GM23338 (cell line): Measurements from ENCODE around the gene ANAPC4. TPM values are rescaled to one million over a fixed set of nuclear protein-coding genes. Genes with fewer than 3 reads are reported as not detected.

Experiments
- ATAC-seq: fragments of 200-7000 bp; cut with Tn5 transposase; 3 replicates; pipeline ENCODE4 v1.9.1; 2020
- DNase-seq: peaks from one replicate; pipeline ENCODE4 v3.0.0-alpha.2; 2015; ENCODE audit warnings: low spot score
- H2AFZ ChIP-seq: fragments of 200-600 bp; sonication (generic); 2 replicates; pipeline ENCODE4 v1.8.0; 2016; ENCODE audit warnings: antibody characterized with exemption, mild to moderate bottlenecking, moderate library complexity
- H3F3A ChIP-seq: fragments of 200-600 bp; sonication (generic); replicated peaks from 2 replicates; pipeline ENCODE4 v1.8.0; 2017; ENCODE audit warnings: antibody characterized with exemption, mixed run types, low read depth
- H3K27ac ChIP-seq: fragments of 200-600 bp; sonication (generic); 2 replicates; pipeline ENCODE4 v1.6.1; 2016; ENCODE audit warnings: low read depth
- H3K27me3 ChIP-seq: fragments of 200-600 bp; sonication (generic); 2 replicates; pipeline ENCODE4 v1.8.0; 2016; ENCODE audit warnings: mild to moderate bottlenecking, mixed run types, moderate library complexity; ENCODE audit not compliant: insufficient read depth
- H3K36me3 ChIP-seq: fragments of 200-600 bp; sonication (generic); 2 replicates; pipeline ENCODE4 v1.8.0; 2016; ENCODE audit warnings: mild to moderate bottlenecking; ENCODE audit not compliant: insufficient read depth
- H3K4me1 ChIP-seq: fragments of 200-600 bp; sonication (generic); 2 replicates; pipeline ENCODE4 v1.8.0; 2016; ENCODE audit warnings: mild to moderate bottlenecking, moderate library complexity; ENCODE audit not compliant: insufficient read depth
- H3K4me2 ChIP-seq: fragments of 200-600 bp; sonication (generic); 2 replicates; pipeline ENCODE4 v1.7.1; 2017; ENCODE audit warnings: mixed run types
- H3K4me3 ChIP-seq: fragments of 200-600 bp; sonication (generic); 2 replicates; pipeline ENCODE4 v1.6.1; 2016; ENCODE audit warnings: mixed run types
- H3K79me2 ChIP-seq: fragments of 200-600 bp; sonication (generic); replicated peaks from 2 replicates; pipeline ENCODE4 v1.8.0; 2017; ENCODE audit warnings: mild to moderate bottlenecking; ENCODE audit not compliant: insufficient read depth
- H3K9me2 ChIP-seq: fragments of 200-600 bp; sonication (generic); 2 replicates; pipeline ENCODE4 v1.8.0; 2017; ENCODE audit not compliant: insufficient read depth
- H4K20me1 ChIP-seq: fragments of 200-600 bp; sonication (generic); replicated peaks from 2 replicates; pipeline ENCODE4 v1.8.0; 2017; ENCODE audit warnings: mild to moderate bottlenecking; ENCODE audit not compliant: insufficient read depth
- H3K27ac Mint-ChIP-seq: 2 replicates; pipeline ENCODE4 v1.8.0; 2020; ENCODE audit warnings: inconsistent platforms, mild to moderate bottlenecking, moderate library complexity, mixed read lengths
- H3K27me3 Mint-ChIP-seq: 3 replicates; pipeline ENCODE4 v1.8.0; 2022; ENCODE audit warnings: low read depth, mild to moderate bottlenecking, moderate library complexity, mixed read lengths, inconsistent platforms; ENCODE audit not compliant: insufficient read depth, poor library complexity
- H3K36me3 Mint-ChIP-seq: 3 replicates; pipeline ENCODE4 v1.8.0; 2021; ENCODE audit warnings: low read depth, mild to moderate bottlenecking, inconsistent platforms, moderate library complexity, mixed read lengths
- H3K4me1 Mint-ChIP-seq: 3 replicates; pipeline ENCODE4 v1.8.0; 2020; ENCODE audit warnings: mild to moderate bottlenecking, inconsistent platforms, mixed read lengths
- H3K4me3 Mint-ChIP-seq: 3 replicates; pipeline ENCODE4 v1.8.0; 2021; ENCODE audit warnings: moderate library complexity, mild to moderate bottlenecking, inconsistent platforms, mixed read lengths
- H3K9me3 Mint-ChIP-seq: 3 replicates; pipeline ENCODE4 v1.8.0; 2020; ENCODE audit warnings: moderate library complexity, mild to moderate bottlenecking, inconsistent platforms, mixed read lengths
- CREB1 ChIP-seq: fragments of 250-450 bp; sonication (Bioruptor Pico); IDR thresholded peaks from 2 replicates; pipeline ENCODE4 v1.5.0; 2020; ENCODE audit warnings: low read depth, mild to moderate bottlenecking, moderate library complexity
- CTCF ChIP-seq, 2 experiments: fragments of 200-600 bp in 1 of 2; sonication (generic) in 1 of 2; conservative IDR thresholded peaks; 2 replicates each; pipeline versions ENCODE4 v1.5.1 to v1.6.1; 2016 to 2017; ENCODE audit warnings: antibody characterized with exemption in 2 of 2, low read depth in 2 of 2, mild to moderate bottlenecking in 2 of 2, moderate library complexity in 1 of 2
- ETS1 ChIP-seq: IDR thresholded peaks from 2 replicates; pipeline ENCODE4 v1.6.1; 2016; ENCODE audit warnings: antibody characterized with exemption
- EZH2 ChIP-seq: fragments of 200-600 bp; sonication (generic); IDR thresholded peaks from one replicate; pipeline ENCODE4 v1.8.0; 2017; ENCODE audit warnings: antibody characterized with exemption, mild to moderate bottlenecking, low read depth; ENCODE audit not compliant: unreplicated experiment
- EZH2phosphoT487 ChIP-seq: fragments of 200-600 bp; sonication (generic); IDR thresholded peaks from one replicate; pipeline ENCODE4 v1.8.1; 2018; ENCODE audit warnings: antibody characterized with exemption; ENCODE audit not compliant: unreplicated experiment
- JUNB ChIP-seq: IDR thresholded peaks from one replicate; pipeline ENCODE4 v1.6.1; 2016; ENCODE audit warnings: antibody characterized with exemption; ENCODE audit not compliant: unreplicated experiment
- NANOG ChIP-seq: IDR thresholded peaks from 2 replicates; pipeline ENCODE4 v1.6.1; 2016; ENCODE audit warnings: antibody characterized with exemption, borderline replicate concordance
- POLR2AphosphoS5 ChIP-seq: IDR thresholded peaks from 2 replicates; pipeline ENCODE4 v1.6.1; 2016; ENCODE audit warnings: antibody characterized with exemption, low read depth
- REST ChIP-seq: IDR thresholded peaks from one replicate; pipeline ENCODE4 v1.6.1; 2018; ENCODE audit warnings: antibody characterized with exemption; ENCODE audit not compliant: unreplicated experiment
- ZNF114 ChIP-seq: fragments of 250-450 bp; sonication (Bioruptor Pico); IDR thresholded peaks from 2 replicates; pipeline ENCODE4 v1.5.0; 2020; ENCODE audit warnings: mild to moderate bottlenecking, moderate library complexity
- polyA plus RNA-seq: library from polyadenylated mRNA; unstranded; fragments of >200 nt; fragmentation: Nextera tagmentation; extraction: Ambion mirVana; gene quantifications from 2 replicates; pipeline ENCODE4 v1.2.1, GENCODE V29; 2016
- total RNA-seq: library from RNA; depleted of rRNA; stranded (reverse); fragments of >200 nt; shearing (Covaris generic); gene quantifications from 2 replicates; pipeline ENCODE4 v1.2.3, GENCODE V29; 2014

The ANAPC4 gene
- total and polyA plus RNA-seq, 2 experiments from 2014 or later, result 34.3 to 46.2 TPM

- TF ChIP-seq CTCF (conservative IDR thresholded peaks at IDR 0.05; ENCODE audit: low read depth in 2 of 2) (no peak), EZH2 (no peak), ETS1 (no peak), JUNB (no peak), NANOG (no peak), REST (no peak)
Observed at GRCh38 chr4:25378437-25378743, 1.3 kb downstream of the ANAPC4 start (continued).

- H3K27me3 ChIP-seq, result no peaks in the 10 kb centered on the region
- ATAC-seq (no peak), DNase-seq (no peak)
- H3K27ac Mint-ChIP-seq, result no peak overlapping the region
- H3K9me2 ChIP-seq, result no peaks in the 10 kb centered on the region
- H3K36me3 ChIP-seq, result peaks cover 25% of the 10 kb centered on the region; the same call in 1 of the 2 replicates
- peaks cover 12% of the 10 kb centered on the region; the same call in 2 of the 3 replicates for H3K4me1 Mint-ChIP-seq
- no peak overlapping the region for H3K4me2 ChIP-seq
- peaks cover 35% of the 10 kb centered on the region; the same call in 2 of the 3 replicates for H3K36me3 Mint-ChIP-seq
- no peak overlapping the region for H2AFZ ChIP-seq
- peaks cover 4% of the 10 kb centered on the region for H3K27me3 Mint-ChIP-seq
- peaks cover 40% of the 10 kb centered on the region for H3K79me2 ChIP-seq
- no peaks in the 10 kb centered on the region for H4K20me1 ChIP-seq
- H3K27ac ChIP-seq, result no peak overlapping the region
- H3F3A ChIP-seq, result no peaks in the 10 kb centered on the region
- H3K4me3 ChIP-seq, result no peak overlapping the region
- H3K4me1 ChIP-seq, result peaks cover 19% of the 10 kb centered on the region
- no peak overlapping the region for H3K4me3 Mint-ChIP-seq
- H3K9me3 Mint-ChIP-seq, result no peaks in the 10 kb centered on the region
- no peak for TF ChIP-seq ETS1
- TF ChIP-seq EZH2phosphoT487, result no peak
- TF ChIP-seq ZNF114, result no peak
- TF ChIP-seq POLR2AphosphoS5, result no peak
- no peak for TF ChIP-seq REST
- no peak for TF ChIP-seq JUNB
- no peak for TF ChIP-seq NANOG
- TF ChIP-seq CREB1 (CRISPR knock-in tag), result no peak
Observed at GRCh38 chr4:25379591-25379990, 2.5 kb downstream of the ANAPC4 start.
